Skin epidermis (tissue), 12 donors: ENCODE measurements around the gene E2F2.
"Not testable (repeated sequence)": the region's sequence is repeated elsewhere in the genome, so short reads cannot be mapped to it uniquely, and the experiment has no call there.

Experiments
- H3K27ac ChIP-seq, 21 experiments: fragments of 200-600 bp; sonication (generic) in 11 of 21; one replicate each; pipeline ENCODE4 v1.5.0; 2020; ENCODE audit warnings: mild to moderate bottlenecking in 3 of 21, inconsistent platforms in 2 of 21, moderate library complexity in 2 of 21
- H3K4me3 ChIP-seq, 7 experiments: fragments of 200-600 bp; sonication (generic) in 2 of 7; one replicate each; pipeline ENCODE4 v1.5.0; 2020; ENCODE audit warnings: inconsistent platforms in 2 of 7, mild to moderate bottlenecking in 2 of 7, moderate library complexity in 1 of 7

Gene E2F2

DNA sequence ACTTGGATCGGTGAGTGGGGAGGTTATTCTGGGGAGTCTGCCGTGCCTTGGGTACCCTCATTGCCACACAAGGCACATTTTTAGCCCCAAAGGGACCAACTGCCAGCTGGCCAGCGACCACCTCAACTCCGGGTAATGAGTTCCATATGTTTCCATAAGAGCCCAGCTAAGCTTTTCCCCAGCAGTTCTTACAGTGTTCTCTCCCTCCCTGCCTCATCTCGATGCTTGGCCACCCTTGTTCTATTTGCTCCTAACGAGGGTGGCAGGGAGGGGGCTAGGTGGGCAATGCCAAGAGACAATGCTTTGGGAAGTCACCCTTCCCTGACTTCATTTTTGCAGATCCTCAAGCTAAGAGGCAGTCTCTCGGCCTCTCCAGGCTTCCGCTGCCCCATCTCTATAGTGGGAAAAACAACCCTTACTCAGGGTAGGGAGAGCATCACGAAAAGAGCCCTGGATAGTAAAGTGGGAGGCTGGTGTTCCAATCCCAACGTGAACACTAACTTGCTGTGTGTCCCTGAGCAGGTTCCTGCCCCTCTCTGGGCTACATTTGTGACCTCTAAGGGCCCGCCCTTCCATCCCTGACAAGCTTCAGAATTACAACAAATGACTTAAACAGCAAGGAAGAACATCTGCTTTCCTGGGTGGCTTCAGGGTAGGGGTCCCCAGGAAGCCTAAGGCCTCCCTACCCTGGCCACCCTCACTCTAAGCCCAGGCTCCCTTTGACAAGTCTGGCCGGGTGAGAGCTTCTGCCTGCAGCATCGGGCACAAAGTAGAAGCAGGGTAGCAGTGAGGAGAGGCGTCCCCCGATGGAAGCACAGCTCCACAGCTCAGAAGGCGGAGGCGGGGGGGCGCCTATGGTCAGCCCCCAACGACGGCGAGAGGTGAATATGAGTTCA, 22.4 kb upstream of the E2F2 start:
- Histone ChIP-seq H3K4me3 (peak overlapping the region in 1 of 7 experiments; percentile 47), H3K27ac (peak overlapping the region in 19 of 21 experiments; percentile 77 to 99 (median 90))

DNA sequence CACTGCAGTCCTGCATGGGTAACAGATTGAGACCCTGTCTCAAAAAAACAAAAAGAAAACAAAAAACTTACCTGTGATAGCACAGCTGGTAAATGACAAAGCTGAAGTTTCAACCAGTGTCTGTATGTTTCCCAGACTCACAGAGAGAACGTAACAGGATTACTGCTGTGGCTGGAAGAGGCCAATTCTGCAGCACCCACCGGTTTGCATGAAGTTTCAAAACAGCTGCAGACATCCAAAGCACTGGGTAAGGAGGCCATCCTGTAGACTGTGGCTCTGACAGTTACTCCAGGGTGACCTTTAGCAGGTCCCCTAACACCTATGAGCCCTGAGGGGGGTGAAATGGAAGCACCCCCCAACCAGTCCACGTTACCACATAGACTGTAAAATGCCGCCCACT, 20.8 kb upstream of the E2F2 start:
- H3K27ac ChIP-seq: peak overlapping the region in 1 of 21 experiments; percentile 22
- no peak overlapping the region for H3K4me3 ChIP-seq

DNA sequence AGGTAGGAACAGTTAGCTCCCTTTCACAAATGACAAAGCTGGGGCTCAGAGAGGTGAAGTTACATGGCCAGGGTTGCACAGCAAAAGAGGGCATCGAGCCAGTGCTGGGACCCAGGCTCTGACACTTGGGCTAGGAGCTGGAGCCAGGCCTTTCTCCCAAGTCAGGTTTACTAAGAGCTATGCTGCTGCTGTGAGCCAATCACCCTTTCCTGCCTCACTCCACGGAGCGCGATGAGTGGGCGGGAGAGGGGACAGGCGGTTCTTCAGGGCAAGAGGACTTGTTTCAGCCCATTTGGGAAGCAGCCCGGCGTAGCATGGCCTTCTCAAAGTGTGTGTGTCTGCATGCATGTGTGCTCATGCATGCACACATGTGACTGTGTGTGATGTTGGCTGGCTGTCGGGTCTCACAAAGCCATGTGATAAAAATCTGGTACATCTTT, 17.7 kb upstream of the E2F2 start:
- peak overlapping the region in 2 of 21 experiments; percentile 8 to 15 for H3K27ac ChIP-seq

DNA sequence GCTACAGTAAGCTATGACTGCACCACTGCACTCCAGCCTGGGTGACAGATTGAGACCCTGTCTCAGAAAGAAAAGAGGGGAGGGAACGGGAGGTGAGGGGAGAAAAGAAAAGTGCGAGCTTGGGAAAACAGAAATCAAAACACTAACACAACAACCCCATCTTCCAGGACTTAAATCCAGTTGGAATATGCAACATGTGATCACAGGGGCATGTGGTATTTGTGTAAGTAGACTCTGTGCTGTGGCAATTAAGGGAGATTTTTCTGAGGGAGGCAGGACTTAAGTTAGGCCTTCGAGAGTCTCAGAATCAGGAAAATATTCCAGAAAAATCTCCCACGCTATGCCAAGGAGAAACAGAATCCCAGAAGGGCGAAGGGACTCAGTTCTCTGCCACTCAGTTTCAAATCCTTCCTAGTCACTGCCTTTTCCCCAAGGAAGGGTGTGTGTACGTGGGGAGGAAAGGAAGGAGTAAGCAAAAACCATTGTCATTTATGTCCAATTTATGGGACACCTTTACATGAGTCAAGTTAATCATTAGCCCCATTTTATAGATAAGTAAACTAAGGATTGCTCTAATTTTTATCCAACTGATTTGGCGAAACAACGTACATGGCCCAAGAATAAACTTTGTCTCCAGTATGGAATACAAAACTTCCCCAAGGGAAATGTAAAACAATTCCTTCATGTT, 16.0 kb upstream of the E2F2 start:
- Histone ChIP-seq H3K4me3 (no peak overlapping the region), H3K27ac (no peak overlapping the region)

More for the DNA sequence above, 17.7 kb upstream of the E2F2 start:
- H3K4me3 ChIP-seq: no peak overlapping the region

- Histone ChIP-seq H3K4me3 (no peak overlapping the region), H3K27ac (no peak overlapping the region)
Observed at GRCh38 chr1:23545851-23546250, 14.8 kb upstream of the E2F2 start.

GRCh38 chr1:23544444-23545389, 13.7 kb upstream of the E2F2 start:
- H3K27ac ChIP-seq: no peak overlapping the region

DNA sequence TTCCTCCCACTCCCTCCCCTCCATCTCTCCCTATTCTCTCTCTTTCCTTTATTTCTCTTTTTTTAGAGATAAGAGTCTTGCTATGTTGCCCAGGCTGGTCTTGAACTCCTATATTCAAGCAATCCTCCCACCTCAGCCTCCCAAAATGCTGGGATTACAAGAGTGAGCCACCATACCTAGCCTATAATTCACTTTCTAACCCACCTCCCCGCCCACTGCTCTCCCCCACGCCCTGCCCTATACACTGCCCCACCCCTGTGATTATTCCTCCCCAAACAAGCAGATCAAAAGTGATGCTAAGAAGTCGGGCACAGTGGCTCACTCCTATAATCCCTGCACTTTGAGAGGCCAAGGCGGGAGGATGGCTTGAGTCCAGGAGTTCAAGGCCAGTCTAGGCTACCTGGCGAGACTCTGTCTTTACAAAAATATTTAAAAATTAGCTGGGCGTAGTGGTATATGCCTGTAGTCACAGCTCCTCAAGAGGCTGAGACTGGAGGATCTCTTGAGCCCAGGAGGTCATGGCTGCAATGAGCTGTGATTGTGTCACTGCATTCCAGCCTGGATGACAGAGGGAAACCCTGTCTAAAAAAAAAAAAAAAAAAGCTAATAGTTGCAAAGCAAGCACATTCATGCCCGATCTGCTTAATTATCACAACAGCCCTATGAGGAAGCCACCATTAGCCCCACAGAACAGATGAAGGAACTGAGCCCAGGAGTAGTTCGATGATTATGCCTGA, 12.8 kb upstream of the E2F2 start:
- Histone ChIP-seq H3K4me3 (no peak overlapping the region), H3K27ac (no peak overlapping the region)

More at GRCh38 chr1:23544444-23545389, 13.7 kb upstream of the E2F2 start:
- H3K4me3 ChIP-seq: no peak overlapping the region

- H3K27ac ChIP-seq, H3K4me3 ChIP-seq: not testable (repeated sequence)
Observed at GRCh38 chr1:23542940-23543339, 11.9 kb upstream of the E2F2 start.

- peak overlapping the region in 2 of 21 experiments; percentile 14 to 65 for H3K27ac ChIP-seq
Observed at GRCh38 chr1:23539698-23540266, 8.7 kb upstream of the E2F2 start.

DNA sequence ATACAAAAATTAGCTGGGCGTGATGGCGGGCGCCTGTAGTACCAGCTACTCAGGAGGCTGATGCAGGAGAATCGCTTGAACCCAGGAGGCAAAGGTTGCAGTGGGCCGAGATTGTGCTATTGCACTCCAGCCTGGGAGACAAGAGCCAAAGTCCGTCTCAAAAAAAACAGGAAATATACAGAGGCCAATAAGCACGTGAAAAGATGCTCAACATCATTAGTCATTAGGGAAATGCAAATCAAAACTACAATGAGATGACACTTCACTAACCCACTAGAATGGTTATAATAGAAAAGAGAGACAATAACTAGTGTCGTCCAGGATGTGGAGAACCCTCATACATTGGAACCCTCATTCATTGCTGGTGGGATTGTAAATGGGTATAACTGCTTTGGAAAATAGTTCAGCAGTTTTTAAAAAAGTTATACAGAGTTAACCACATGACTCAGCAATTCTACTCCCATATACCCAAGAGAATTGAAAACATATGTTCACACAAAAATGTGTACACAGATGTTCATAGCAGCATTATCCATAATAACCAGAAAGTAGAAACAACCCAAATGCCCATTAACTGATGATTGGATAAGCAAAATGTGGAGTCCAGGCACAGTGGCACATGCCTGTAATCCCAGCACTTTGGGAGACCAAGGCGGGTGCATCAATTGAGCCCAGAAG, 6.4 kb upstream of the E2F2 start:
- Histone ChIP-seq H3K4me3 (no peak overlapping the region), H3K27ac (peak overlapping the region in 1 of 21 experiments; percentile 30)

More at GRCh38 chr1:23539698-23540266, 8.7 kb upstream of the E2F2 start:
- no peak overlapping the region for H3K4me3 ChIP-seq

DNA sequence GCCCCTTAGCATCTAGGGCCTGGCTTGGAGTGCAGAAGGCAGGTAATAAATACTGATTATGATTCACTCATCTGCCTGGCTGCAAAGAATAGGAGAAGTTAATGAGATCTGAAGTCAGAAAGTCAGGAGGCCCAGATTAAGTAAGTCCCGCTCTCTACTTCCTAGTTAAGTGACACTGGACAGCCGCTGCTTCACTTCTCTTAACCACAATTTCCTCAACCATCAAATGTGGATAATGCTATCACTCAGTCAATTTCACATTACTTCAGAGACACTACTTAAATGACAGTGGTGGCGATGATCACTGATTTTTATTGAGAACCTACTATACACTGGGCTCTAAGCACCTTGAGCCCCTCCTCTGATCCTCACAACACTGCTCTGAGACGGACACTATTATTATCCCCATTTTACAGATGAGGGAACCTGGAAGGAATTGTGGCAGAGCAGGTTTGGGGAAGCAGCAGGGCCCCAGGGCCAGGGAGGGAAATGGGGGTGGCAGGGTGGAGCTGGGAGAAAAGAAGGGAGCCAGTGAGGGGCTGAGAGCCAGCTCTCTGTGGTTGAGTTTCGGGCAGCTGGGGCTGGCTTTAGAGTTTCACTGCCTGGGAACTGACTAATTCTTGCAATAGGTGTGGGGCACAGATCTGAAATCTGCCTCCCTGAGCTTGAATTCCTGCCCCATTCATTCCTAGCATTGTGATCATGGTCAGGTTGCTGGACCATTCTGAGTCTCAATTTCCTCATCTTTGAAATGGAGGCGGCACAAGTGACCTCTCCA, 2.4 kb upstream of the E2F2 start:
- H3K4me3 ChIP-seq: no peak overlapping the region
- H3K27ac ChIP-seq: peak overlapping the region in 19 of 21 experiments; percentile 6 to 87 (median 71)

DNA sequence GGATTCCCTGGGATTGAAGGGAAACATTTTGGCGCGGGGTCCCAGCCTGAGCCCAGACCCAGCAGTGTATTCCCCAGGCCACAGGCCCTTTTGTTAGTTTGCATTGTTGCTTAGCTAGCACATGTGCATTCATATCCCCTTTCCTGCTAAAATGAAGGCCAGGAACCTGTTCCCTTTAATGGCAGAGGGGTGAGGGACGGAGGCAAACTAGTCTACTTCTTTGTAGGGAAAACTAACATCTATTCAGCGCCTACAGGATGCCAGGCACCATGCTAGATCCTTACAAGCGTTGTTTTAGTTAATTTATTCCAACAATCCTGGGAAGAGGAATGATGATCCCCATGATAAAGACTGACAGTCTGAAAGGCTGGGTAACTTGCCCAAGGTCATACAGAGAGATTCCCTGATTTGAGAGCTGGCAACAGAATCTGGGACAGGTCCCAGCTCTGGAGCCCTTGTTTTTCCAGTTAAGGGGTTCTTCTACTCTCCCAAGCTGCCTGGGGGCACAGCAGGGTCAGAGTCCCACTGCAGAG, 595 bp upstream of the E2F2 start:
- Histone ChIP-seq H3K4me3 (peak overlapping the region in 4 of 7 experiments; percentile 55 to 59 (median 57)), H3K27ac (peak overlapping the region in 20 of 21 experiments; percentile 3 to 87 (median 68))

- Histone ChIP-seq H3K4me3 (peak overlapping the region; percentile 48 to 59 (median 55)), H3K27ac (peak overlapping the region in 19 of 21 experiments; percentile 20 to 88 (median 71))
Observed at GRCh38 chr1:23530087-23530746, 816 bp downstream of the E2F2 start.

GRCh38 chr1:23529146-23530086, 1.6 kb downstream of the E2F2 start:
- Histone ChIP-seq H3K27ac (peak overlapping the region in 19 of 21 experiments; percentile 13 to 88 (median 72)), H3K4me3 (peak overlapping the region in 5 of 7 experiments; percentile 51 to 59 (median 56))
